ENCODE data around the gene TMEM238L.

TMEM238L gene

GRCh38 chr17:10787306-10788045, 16.4 kb downstream of the TMEM238L start:
- TF ChIP-seq CTCF (IDR thresholded peaks at IDR 0.05; ENCODE audit: low read depth, low read length, poor library complexity, severe bottlenecking) (no peak), EZH2phosphoT487 (IDR thresholded peaks at IDR 0.05; ENCODE audit: borderline replicate concordance, low read length) (no peak)

GRCh38 chr17:10785295-10785694, 18.6 kb downstream of the TMEM238L start:
- H3K4me1 ChIP-seq (ENCODE audit: control insufficient read depth, low read length) = no peaks in the 10 kb centered on the region
- H3F3A ChIP-seq (ENCODE audit: control insufficient read depth, insufficient read depth) = no peaks in the 10 kb centered on the region
- H3K27me3 ChIP-seq (ENCODE audit: control insufficient read depth, low read length) = no peaks in the 10 kb centered on the region
- H3K36me3 ChIP-seq (ENCODE audit: control insufficient read depth, low read length) = no peaks in the 10 kb centered on the region
- no peak overlapping the region for H3K4me2 ChIP-seq (ENCODE audit: low read length)
- no peaks in the 10 kb centered on the region for H3K79me2 ChIP-seq (ENCODE audit: control insufficient read depth, low read length)
- no peak overlapping the region for H3K27ac ChIP-seq (ENCODE audit: low read depth, low read length)
- no peaks in the 10 kb centered on the region for H3K9me3 ChIP-seq (ENCODE audit: control insufficient read depth, insufficient read depth, low read length)
- H3K4me3 ChIP-seq (ENCODE audit: low read length) = no peak overlapping the region
- H3K9me2 ChIP-seq (replicated peaks; ENCODE audit: control insufficient read depth, low read length) = no peaks in the 10 kb centered on the region
- TF ChIP-seq EZH2phosphoT487 (IDR thresholded peaks at IDR 0.05; ENCODE audit: borderline replicate concordance, low read length) (no peak), CTCF (IDR thresholded peaks at IDR 0.05; ENCODE audit: low read depth, low read length, poor library complexity, severe bottlenecking) (no peak)
- no peaks in the 10 kb centered on the region for H4K20me1 ChIP-seq (ENCODE audit: control insufficient read depth, insufficient read depth, low read depth, low read length)

More at GRCh38 chr17:10787306-10788045, 16.4 kb downstream of the TMEM238L start:
- Histone ChIP-seq H3K9me2 (replicated peaks; ENCODE audit: control insufficient read depth, low read length) (no peaks in the 10 kb centered on the region), H3K36me3 (ENCODE audit: control insufficient read depth, low read length) (no peaks in the 10 kb centered on the region), H3K79me2 (ENCODE audit: control insufficient read depth, low read length) (no peaks in the 10 kb centered on the region), H3K27ac (ENCODE audit: low read depth, low read length) (no peak overlapping the region), H3K4me2 (ENCODE audit: low read length) (no peak overlapping the region), H3K27me3 (ENCODE audit: control insufficient read depth, low read length) (0 out of 2 replicates have a peak, but pooled peaks cover 3% of the 10 kb centered on the region), H3K4me1 (ENCODE audit: control insufficient read depth, low read length) (no peaks in the 10 kb centered on the region), H3K9me3 (ENCODE audit: control insufficient read depth, insufficient read depth, low read length) (no peaks in the 10 kb centered on the region), H3K4me3 (ENCODE audit: low read length) (no peak overlapping the region), H4K20me1 (ENCODE audit: control insufficient read depth, insufficient read depth, low read depth, low read length) (no peaks in the 10 kb centered on the region), H3F3A (ENCODE audit: control insufficient read depth, insufficient read depth) (no peaks in the 10 kb centered on the region)

- H3K4me2 ChIP-seq (ENCODE audit: low read length) = no peak overlapping the region
- H3K4me3 ChIP-seq (ENCODE audit: low read length) = no peak overlapping the region
- no peaks in the 10 kb centered on the region for H3K36me3 ChIP-seq (ENCODE audit: control insufficient read depth, low read length)
- TF ChIP-seq EZH2phosphoT487 (IDR thresholded peaks at IDR 0.05; ENCODE audit: borderline replicate concordance, low read length) = no peak
- no peak for TF ChIP-seq CTCF (IDR thresholded peaks at IDR 0.05; ENCODE audit: low read depth, low read length, poor library complexity, severe bottlenecking)
- H4K20me1 ChIP-seq (ENCODE audit: control insufficient read depth, insufficient read depth, low read depth, low read length) = no peaks in the 10 kb centered on the region
- no peaks in the 10 kb centered on the region for H3K79me2 ChIP-seq (ENCODE audit: control insufficient read depth, low read length)
- no peaks in the 10 kb centered on the region for H3F3A ChIP-seq (ENCODE audit: control insufficient read depth, insufficient read depth)
- H3K4me1 ChIP-seq (ENCODE audit: control insufficient read depth, low read length) = no peaks in the 10 kb centered on the region
- no peaks in the 10 kb centered on the region for H3K9me3 ChIP-seq (ENCODE audit: control insufficient read depth, insufficient read depth, low read length)
- H3K9me2 ChIP-seq (replicated peaks; ENCODE audit: control insufficient read depth, low read length) = no peaks in the 10 kb centered on the region
- no peaks in the 10 kb centered on the region for H3K27me3 ChIP-seq (ENCODE audit: control insufficient read depth, low read length)
- H3K27ac ChIP-seq (ENCODE audit: low read depth, low read length) = no peak overlapping the region
These were observed 24.3 kb downstream of the TMEM238L start for GRCh38 chr17:10779609-10780008.

Data from DOHH2 (cell line).